IPS-15b (cell line): ENCODE measurements around the gene BLACAT1.

Experiments
- H3K27me3 ChIP-seq: one replicate; pipeline ENCODE4 v1.6.1; 2013; ENCODE audit warnings: low read length; ENCODE audit not compliant: control insufficient read depth, insufficient read depth
- H3K36me3 ChIP-seq: one replicate; pipeline ENCODE4 v1.6.1; 2013; ENCODE audit warnings: low read length; ENCODE audit not compliant: control insufficient read depth, insufficient read depth
- H3K4me1 ChIP-seq: one replicate; pipeline ENCODE4 v1.6.1; 2013; ENCODE audit warnings: mild to moderate bottlenecking, low read length; ENCODE audit not compliant: control insufficient read depth, insufficient read depth
- H3K4me3 ChIP-seq: one replicate; pipeline ENCODE4 v1.5.1; 2013; ENCODE audit warnings: low read depth, low read length
- H3K9ac ChIP-seq: one replicate; pipeline ENCODE4 v1.6.1; 2013; ENCODE audit warnings: low read depth, mild to moderate bottlenecking, low read length
- H3K9me3 ChIP-seq: one replicate; pipeline ENCODE4 v1.6.1; 2013; ENCODE audit warnings: mild to moderate bottlenecking, low read length; ENCODE audit not compliant: control insufficient read depth, insufficient read depth

The BLACAT1 gene

GRCh38 chr1:205450448-205450847 is 5.4 kb downstream of the BLACAT1 start:
- no peaks in the 10 kb centered on the region for H3K9me3 ChIP-seq
- H3K9ac ChIP-seq, result no peak overlapping the region
- no peaks in the 10 kb centered on the region for H3K36me3 ChIP-seq
- H3K27me3 ChIP-seq, result peaks cover 44% of the 10 kb centered on the region
- H3K4me3 ChIP-seq, result peak overlapping the region; percentile 33
- H3K4me1 ChIP-seq, result peaks cover 69% of the 10 kb centered on the region

DNA sequence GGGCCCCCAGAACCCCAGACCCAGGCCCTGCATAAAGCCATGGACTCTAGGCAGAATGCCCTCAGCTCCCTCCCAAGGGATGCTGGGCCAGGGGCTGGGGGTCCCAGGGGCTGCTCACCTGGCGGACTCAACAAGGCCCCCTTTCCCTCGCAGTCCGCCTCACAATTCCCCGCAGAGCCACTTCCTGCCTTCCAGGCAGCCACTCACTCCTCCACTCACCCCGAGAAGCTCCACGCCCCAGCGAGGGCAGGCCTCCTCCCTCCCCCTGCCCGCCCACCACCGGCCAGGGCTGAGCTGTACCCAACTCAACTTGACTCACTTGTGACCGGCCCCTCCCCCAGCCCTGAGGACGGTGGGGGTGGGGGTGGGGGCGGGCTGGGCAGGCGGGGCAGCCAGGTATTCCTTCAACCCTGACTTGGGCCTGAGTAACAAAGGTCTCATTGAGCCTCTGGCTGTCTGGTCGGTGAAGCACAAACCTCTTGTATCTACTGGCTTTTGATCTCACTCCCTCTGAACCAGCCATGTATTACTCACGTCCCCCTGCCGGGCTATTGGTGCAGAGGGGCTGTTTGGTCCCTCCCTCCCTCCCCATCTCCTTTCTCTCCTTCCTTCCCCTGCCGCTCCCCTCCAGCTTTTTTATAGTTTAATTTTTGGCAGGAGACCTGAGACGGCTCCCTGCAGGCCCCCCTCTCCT is 5.9 kb downstream of the BLACAT1 start:
- peak overlapping the region; percentile 58 for H3K4me3 ChIP-seq
- peaks cover 40% of the 10 kb centered on the region for H3K27me3 ChIP-seq
- H3K4me1 ChIP-seq, result peaks cover 69% of the 10 kb centered on the region
- no peaks in the 10 kb centered on the region for H3K36me3 ChIP-seq
- H3K9ac ChIP-seq, result no peak overlapping the region
- no peaks in the 10 kb centered on the region for H3K9me3 ChIP-seq

DNA sequence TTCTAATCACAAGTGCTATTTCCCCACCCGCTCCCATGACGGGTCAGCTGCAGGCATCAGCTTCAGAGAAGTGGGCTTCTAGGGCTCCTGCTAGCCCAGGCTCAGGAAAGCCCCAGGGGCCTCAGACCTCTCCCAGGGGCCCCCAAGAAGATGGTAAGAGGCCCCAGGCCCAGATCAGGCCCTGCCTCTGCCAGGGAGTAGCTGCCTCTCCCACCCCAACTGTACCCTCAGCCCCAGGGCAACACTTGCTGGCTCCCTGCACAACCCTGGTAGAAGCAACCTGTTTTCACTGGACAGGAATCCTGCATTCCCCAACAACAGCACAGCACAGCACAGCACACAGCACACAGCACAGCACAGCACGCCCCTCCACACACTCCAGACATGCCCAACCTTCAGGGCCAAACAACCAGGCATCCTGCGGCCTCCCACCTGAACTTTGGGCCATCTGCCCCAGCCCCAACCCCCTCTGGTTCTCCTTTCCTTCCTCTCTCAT is 6.5 kb downstream of the BLACAT1 start:
- Histone ChIP-seq H3K9me3 (no peaks in the 10 kb centered on the region), H3K27me3 (peaks cover 34% of the 10 kb centered on the region), H3K4me1 (peaks cover 67% of the 10 kb centered on the region), H3K4me3 (peak overlapping the region; percentile 58), H3K36me3 (no peaks in the 10 kb centered on the region), H3K9ac (no peak overlapping the region)

DNA sequence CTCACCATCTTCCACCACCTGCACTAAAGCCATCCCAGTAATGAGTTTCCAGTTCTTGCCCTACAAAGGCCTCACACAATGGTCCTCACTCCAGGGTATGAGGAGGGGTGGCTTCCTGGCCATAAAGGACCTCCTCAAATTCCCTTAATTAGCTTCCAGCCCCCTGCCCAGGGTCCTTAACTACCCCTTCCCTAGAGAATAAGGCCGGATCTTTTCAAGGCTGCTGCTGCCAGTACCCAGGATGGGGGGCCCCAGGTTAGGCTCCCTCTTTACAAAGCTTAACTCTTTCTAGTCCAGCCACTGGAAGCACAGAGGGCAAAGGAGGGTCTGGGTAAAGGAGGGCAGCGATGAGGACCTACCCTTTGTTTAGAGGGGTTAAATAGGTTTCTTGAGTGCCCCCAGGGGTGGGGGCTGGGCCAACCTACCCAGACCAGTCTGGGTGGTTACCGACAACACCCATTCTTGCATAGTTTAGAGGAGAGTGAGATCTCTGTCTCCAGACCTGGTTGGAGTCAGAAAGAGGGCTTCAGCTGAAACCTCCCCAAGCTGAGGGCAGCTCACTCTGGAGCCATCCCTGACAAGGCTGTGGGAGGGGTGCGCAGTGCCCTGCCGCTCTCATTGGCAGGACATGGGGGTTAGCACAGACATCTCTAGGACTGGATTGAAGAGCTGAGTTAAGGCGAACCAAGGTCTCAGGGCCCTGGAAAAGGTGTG is 7.1 kb downstream of the BLACAT1 start:
- Histone ChIP-seq H3K27me3 (peaks cover 29% of the 10 kb centered on the region), H3K36me3 (no peaks in the 10 kb centered on the region), H3K4me3 (peak overlapping the region; percentile 58), H3K9me3 (no peaks in the 10 kb centered on the region), H3K4me1 (peaks cover 69% of the 10 kb centered on the region), H3K9ac (no peak overlapping the region)

GRCh38 chr1:205447457-205448341 is 8.1 kb downstream of the BLACAT1 start:
- no peak overlapping the region for H3K9ac ChIP-seq
- peaks cover 25% of the 10 kb centered on the region for H3K27me3 ChIP-seq
- no peaks in the 10 kb centered on the region for H3K36me3 ChIP-seq
- peaks cover 79% of the 10 kb centered on the region for H3K4me1 ChIP-seq
- no peaks in the 10 kb centered on the region for H3K9me3 ChIP-seq
- peak overlapping the region; percentile 58 for H3K4me3 ChIP-seq

DNA sequence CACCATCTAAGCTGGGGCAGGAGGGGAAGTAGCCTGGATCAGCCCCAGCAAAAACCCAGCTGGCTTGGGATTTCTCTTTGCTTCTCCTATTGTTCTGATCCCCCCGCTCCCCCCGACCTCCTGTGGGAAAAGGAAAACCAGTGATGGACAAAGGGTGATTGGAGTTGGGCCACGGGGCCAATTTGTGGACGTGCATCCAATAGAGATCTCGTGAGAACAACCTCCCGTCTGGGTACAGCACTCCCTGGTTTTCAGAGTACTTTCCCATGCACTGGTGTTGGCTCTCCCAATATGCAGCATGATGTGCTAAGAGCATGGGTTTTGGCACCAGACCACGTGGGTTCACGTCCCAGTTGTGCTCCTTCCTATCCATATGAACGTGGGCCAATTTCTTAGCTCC is 9.0 kb downstream of the BLACAT1 start:
- Histone ChIP-seq H3K4me3 (peak overlapping the region; percentile 28), H3K9ac (no peak overlapping the region), H3K36me3 (no peaks in the 10 kb centered on the region), H3K27me3 (peaks cover 24% of the 10 kb centered on the region), H3K9me3 (no peaks in the 10 kb centered on the region), H3K4me1 (peaks cover 80% of the 10 kb centered on the region)

DNA sequence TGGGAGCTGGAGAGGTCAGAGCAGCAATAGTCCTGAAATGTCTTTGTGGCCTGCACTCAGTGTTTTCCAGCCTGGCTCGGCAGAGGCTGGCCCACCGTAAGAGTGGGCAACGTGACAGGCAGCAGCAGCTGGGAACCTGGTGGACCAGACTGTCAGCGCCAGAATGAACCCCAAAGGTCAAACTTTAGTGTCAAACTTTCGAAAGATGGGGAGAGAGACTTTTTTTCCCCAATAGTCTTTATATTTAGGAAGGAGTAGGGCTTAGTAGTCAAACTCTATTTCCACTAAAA is 10.3 kb downstream of the BLACAT1 start:
- Histone ChIP-seq H3K9me3 (no peaks in the 10 kb centered on the region), H3K4me1 (peaks cover 81% of the 10 kb centered on the region), H3K9ac (peak overlapping the region; percentile 57), H3K36me3 (no peaks in the 10 kb centered on the region), H3K27me3 (peaks cover 24% of the 10 kb centered on the region), H3K4me3 (peak overlapping the region; percentile 24)

- peak overlapping the region; percentile 24 for H3K4me3 ChIP-seq
- peaks cover 81% of the 10 kb centered on the region for H3K4me1 ChIP-seq
- no peaks in the 10 kb centered on the region for H3K36me3 ChIP-seq
- H3K9me3 ChIP-seq, result no peaks in the 10 kb centered on the region
- peak overlapping the region; percentile 57 for H3K9ac ChIP-seq
- H3K27me3 ChIP-seq, result peaks cover 24% of the 10 kb centered on the region
Measured at GRCh38 chr1:205444931-205445645, 10.8 kb downstream of the BLACAT1 start.

DNA sequence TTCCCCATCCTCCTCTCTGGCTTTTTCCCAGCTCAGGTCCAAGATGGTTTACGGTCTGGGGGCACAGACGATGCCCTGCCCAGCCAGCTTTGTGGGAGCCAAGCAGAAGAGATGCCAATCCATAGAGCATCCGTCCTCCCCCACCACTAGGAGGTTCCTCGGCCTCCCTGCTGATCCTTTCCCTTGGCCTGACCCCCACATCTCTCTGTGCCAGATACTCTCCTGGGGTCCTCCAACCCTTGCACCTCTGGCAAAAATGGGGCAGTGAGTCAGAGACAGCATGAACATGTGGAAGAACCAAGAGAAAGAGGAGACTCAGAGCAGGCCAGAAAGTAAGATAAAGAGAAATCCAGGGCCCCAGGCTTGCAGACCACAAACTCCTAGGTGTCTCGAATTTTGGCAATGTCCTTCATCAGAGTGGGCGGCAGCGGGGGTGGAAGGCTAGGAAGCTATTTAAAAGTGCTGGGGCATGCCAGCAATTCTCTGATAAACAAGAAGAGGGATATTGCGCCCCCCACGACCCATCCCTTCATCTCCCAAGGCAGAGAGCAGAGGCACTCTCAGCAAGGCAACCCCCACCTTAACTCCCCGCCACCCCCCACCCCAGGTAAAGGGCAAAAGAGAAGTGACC is 11.4 kb downstream of the BLACAT1 start:
- Histone ChIP-seq H3K4me3 (peak overlapping the region; percentile 31), H3K27me3 (peaks cover 21% of the 10 kb centered on the region), H3K9ac (no peak overlapping the region), H3K36me3 (no peaks in the 10 kb centered on the region), H3K9me3 (no peaks in the 10 kb centered on the region), H3K4me1 (peaks cover 80% of the 10 kb centered on the region)

DNA sequence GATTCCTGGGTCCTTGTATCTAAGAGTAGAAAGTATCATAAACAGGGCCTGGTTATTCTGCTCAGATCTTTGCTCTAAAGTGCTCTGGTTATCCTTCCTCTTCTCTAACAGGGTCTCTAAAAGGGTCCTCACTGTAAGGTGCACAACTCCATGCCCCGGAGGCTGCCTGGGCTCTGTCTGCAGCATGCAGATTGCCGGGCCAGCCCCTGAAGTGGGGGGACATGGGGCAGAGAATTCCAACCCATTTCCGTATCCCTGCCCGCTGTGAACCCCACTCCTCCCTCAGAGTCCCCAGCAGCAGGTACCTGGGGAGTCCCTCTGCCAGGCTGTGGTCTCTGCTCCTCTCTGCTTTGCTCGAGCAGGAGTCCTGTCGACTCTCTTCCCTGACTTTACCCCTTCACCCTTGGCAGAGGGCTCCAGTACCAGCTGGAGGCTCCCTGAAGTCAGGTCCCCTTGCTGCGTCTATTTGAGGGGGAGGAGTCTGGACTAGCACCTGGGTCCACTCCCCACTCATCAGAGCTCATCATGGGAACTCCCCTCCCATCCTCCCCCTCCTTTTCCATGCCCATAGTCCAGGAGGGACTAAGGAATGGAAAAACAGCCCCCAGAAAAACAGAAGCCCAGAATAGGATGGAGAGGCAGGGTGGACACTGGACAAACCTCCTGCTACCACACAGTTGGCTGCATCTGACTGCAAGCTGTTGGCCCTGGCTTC is 12.1 kb downstream of the BLACAT1 start:
- Histone ChIP-seq H3K4me3 (peak overlapping the region; percentile 31), H3K9me3 (no peaks in the 10 kb centered on the region), H3K9ac (no peak overlapping the region), H3K27me3 (peaks cover 15% of the 10 kb centered on the region), H3K4me1 (peaks cover 78% of the 10 kb centered on the region), H3K36me3 (no peaks in the 10 kb centered on the region)
